Measurements from ENCODE around the gene LDLRAD2.

GRCh38 chr1:21831454-21831970 is 19.4 kb downstream of the LDLRAD2 start:
- no peak for TF ChIP-seq CTCF (IDR thresholded peaks at IDR 0.05; ENCODE audit: low read length)
- no peak for TF ChIP-seq EZH2 (optimal IDR thresholded peaks at IDR 0.05; ENCODE audit: low read depth, low read length)
- TF ChIP-seq EZH2phosphoT487 (IDR thresholded peaks at IDR 0.05; ENCODE audit: low read length): no peak

Data from MM.1S (cell line).